Spleen (tissue), 7 donors: ENCODE measurements around the gene RNASET2.

Experiments
- POLR2A ChIP-seq, 3 donors: fragments of 450-650 bp; IDR thresholded peaks; one replicate each; pipeline ENCODE4 v1.5.1; 2017; ENCODE audit warnings: antibody characterized with exemption in 3 of 3, mild to moderate bottlenecking in 1 of 3
- TF ChIP-seq, protein P1 (sequence below), 11 experiments: fragments of 200-600 bp in 7 of 11; fragments of 450-650 bp in 4 of 11; sonication (generic) in 4 of 11; IDR thresholded peaks in 8 of 11; conservative IDR thresholded peaks in 3 of 11; 1 replicate in 7 of 11; 2 replicates in 4 of 11; pipeline versions ENCODE4 v1.4.0 to v1.8.0; 2016 to 2021; ENCODE audit warnings: antibody characterized with exemption in 11 of 11, inconsistent platforms in 4 of 11, mild to moderate bottlenecking in 1 of 11
- donor health status: DM: no; HTN: no; CAD: no; lungs with moderate emphysema.
- donor health status: DM: no; HTN: no; CAD: no.
- donor health status: DM: no; HTN: no; CAD: no.

DNA sequence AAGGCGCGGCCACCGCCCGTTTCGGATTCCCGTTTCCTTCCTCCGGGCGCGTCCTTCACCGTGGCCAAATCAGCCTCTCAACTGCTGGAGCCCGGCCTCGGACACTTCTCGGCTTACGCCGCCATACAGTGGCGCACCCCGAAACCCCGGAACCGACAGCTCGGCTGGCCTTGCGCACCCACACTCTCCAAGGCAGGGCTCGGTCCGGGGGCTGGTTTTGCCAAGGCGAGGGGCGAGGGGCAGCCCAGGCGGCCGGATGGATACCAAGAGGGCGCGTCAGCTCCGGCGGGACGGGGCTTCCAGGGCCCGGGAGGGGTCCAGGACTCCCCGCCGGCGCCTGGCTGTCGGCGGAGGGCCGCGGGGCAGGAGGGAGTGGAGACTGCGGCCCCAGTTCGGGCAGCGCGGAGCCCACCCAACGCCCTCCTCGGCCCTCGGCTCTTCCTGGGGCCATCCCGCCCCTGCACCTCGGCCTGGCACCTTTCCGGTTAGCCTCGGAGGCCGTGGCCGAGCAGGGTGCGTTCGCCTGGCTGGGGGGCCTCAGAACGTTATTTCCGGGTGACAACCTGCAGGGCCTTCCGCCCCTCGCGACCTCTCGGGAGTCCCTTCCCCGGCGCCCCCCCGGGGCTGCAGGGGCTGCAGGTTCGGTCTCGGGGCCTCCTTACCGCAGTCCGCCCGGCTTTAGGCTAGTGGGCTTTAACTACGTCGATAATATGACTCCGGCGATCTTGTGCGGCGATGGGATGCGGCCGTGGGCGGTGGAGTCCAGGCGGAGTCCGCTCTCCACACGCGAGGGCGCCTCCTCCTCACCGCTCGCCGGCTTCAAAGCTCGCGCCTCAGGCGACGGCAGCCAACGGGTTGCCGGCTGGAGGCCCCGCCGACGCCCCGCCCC lies 42.1 kb upstream of the RNASET2 start:
- TF ChIP-seq, protein P1, sequence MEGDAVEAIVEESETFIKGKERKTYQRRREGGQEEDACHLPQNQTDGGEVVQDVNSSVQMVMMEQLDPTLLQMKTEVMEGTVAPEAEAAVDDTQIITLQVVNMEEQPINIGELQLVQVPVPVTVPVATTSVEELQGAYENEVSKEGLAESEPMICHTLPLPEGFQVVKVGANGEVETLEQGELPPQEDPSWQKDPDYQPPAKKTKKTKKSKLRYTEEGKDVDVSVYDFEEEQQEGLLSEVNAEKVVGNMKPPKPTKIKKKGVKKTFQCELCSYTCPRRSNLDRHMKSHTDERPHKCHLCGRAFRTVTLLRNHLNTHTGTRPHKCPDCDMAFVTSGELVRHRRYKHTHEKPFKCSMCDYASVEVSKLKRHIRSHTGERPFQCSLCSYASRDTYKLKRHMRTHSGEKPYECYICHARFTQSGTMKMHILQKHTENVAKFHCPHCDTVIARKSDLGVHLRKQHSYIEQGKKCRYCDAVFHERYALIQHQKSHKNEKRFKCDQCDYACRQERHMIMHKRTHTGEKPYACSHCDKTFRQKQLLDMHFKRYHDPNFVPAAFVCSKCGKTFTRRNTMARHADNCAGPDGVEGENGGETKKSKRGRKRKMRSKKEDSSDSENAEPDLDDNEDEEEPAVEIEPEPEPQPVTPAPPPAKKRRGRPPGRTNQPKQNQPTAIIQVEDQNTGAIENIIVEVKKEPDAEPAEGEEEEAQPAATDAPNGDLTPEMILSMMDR (IDR thresholded peaks at IDR 0.05 in 8 of 11, conservative IDR thresholded peaks at IDR 0.05 in 3 of 11): no peak
- TF ChIP-seq POLR2A (IDR thresholded peaks at IDR 0.05): no peak
